Cardiac fibroblast (primary cell): ENCODE data around the gene EGFLAM.

ENCODE experiments used
- DNase-seq, 2 donors: peaks; one replicate each; pipeline versions ENCODE4 v3.0.0 to v3.0.0-alpha.2; 2010; ENCODE audit warnings: low read depth in 2 of 2
- H3K4me3 ChIP-seq, 2 donors: replicated peaks in 1 of 2; 1 replicate in 1 of 2; 2 replicates in 1 of 2; pipeline ENCODE4 v1.5.1; 2011; ENCODE audit warnings: low read depth in 2 of 2, low read length in 2 of 2, mild to moderate bottlenecking in 2 of 2, moderate library complexity in 1 of 2
- CTCF ChIP-seq: IDR thresholded peaks from one replicate; pipeline ENCODE4 v1.5.1; 2011; ENCODE audit warnings: low read depth, mild to moderate bottlenecking, low read length, inconsistent platforms

Gene EGFLAM

GRCh38 chr5:38228914-38229313 lies 29.4 kb upstream of the EGFLAM start:
- no peak for TF ChIP-seq CTCF

GRCh38 chr5:38234737-38235136 lies 23.6 kb upstream of the EGFLAM start:
- no peak overlapping the region for H3K4me3 ChIP-seq
- TF ChIP-seq CTCF, result no peak
- no peak for DNase-seq

More at GRCh38 chr5:38228914-38229313, 29.4 kb upstream of the EGFLAM start:
- DNase-seq, result no peak
- no peak overlapping the region for H3K4me3 ChIP-seq

- no peak overlapping the region for H3K4me3 ChIP-seq
- TF ChIP-seq CTCF, result no peak
- no peak for DNase-seq
Measured at GRCh38 chr5:38237681-38238080, 20.7 kb upstream of the EGFLAM start.

GRCh38 chr5:38240212-38240611 lies 18.1 kb upstream of the EGFLAM start:
- H3K4me3 ChIP-seq, result no peak overlapping the region
- no peak for DNase-seq
- TF ChIP-seq CTCF, result no peak

- TF ChIP-seq CTCF, result no peak
- no peak overlapping the region for H3K4me3 ChIP-seq
- no peak for DNase-seq
Measured at GRCh38 chr5:38241655-38242054, 16.7 kb upstream of the EGFLAM start.

- DNase-seq, result no peak
- H3K4me3 ChIP-seq, result no peak overlapping the region
- TF ChIP-seq CTCF, result no peak
Measured at GRCh38 chr5:38245307-38245706, 13.1 kb upstream of the EGFLAM start.

GRCh38 chr5:38249301-38249700 lies 9.1 kb upstream of the EGFLAM start:
- DNase-seq, result no peak
- TF ChIP-seq CTCF, result no peak

More at GRCh38 chr5:38249301-38249700, 9.1 kb upstream of the EGFLAM start:
- H3K4me3 ChIP-seq, result no peak overlapping the region
